NOMO-1 (cell line): ENCODE data around the gene CACNA1D.

Source experiments
- DNase-seq, 2 experiments: peaks; one replicate each; lab custom pipeline; 2025; ENCODE audit not compliant: unreplicated experiment in 2 of 2; lab: John Stamatoyannopoulos, UW

Gene CACNA1D

GRCh38 chr3:53525765-53526703, 31.6 kb downstream of the CACNA1D start:
- DNase-seq: no peak

- no peak for DNase-seq
Observed at GRCh38 chr3:53526704-53527055, 32.3 kb downstream of the CACNA1D start.

GRCh38 chr3:53530205-53530604, 35.8 kb downstream of the CACNA1D start:
- DNase-seq: no peak

- DNase-seq: no peak
Observed at GRCh38 chr3:53531749-53532148, 37.3 kb downstream of the CACNA1D start.

GRCh38 chr3:53533472-53533871, 39.1 kb downstream of the CACNA1D start:
- DNase-seq: no peak

- no peak for DNase-seq
Observed at GRCh38 chr3:53534216-53534615, 39.8 kb downstream of the CACNA1D start.

- no peak for DNase-seq
Observed at GRCh38 chr3:53534676-53535400, 40.4 kb downstream of the CACNA1D start.

GRCh38 chr3:53536282-53536681, 41.9 kb downstream of the CACNA1D start:
- no peak for DNase-seq

GRCh38 chr3:53544357-53544756, 49.9 kb downstream of the CACNA1D start:
- no peak for DNase-seq

- no peak for DNase-seq
Observed at GRCh38 chr3:53545310-53545995, 51.0 kb downstream of the CACNA1D start.

GRCh38 chr3:53545996-53546359, 51.6 kb downstream of the CACNA1D start:
- DNase-seq: no peak

GRCh38 chr3:53547327-53547726, 52.9 kb downstream of the CACNA1D start:
- DNase-seq: no peak

GRCh38 chr3:53550005-53550620, 55.7 kb downstream of the CACNA1D start:
- no peak for DNase-seq

- DNase-seq: no peak
Observed at GRCh38 chr3:53551324-53551723, 56.9 kb downstream of the CACNA1D start.

GRCh38 chr3:53552730-53553129, 58.3 kb downstream of the CACNA1D start:
- DNase-seq: no peak

GRCh38 chr3:53553200-53553599, 58.8 kb downstream of the CACNA1D start:
- no peak for DNase-seq

- DNase-seq: no peak
Observed at GRCh38 chr3:53554559-53555067, 60.2 kb downstream of the CACNA1D start.

GRCh38 chr3:53555068-53555588, 60.7 kb downstream of the CACNA1D start:
- no peak for DNase-seq

GRCh38 chr3:53566461-53567145, 72.2 kb downstream of the CACNA1D start:
- DNase-seq: no peak

- no peak for DNase-seq
Observed at GRCh38 chr3:53570081-53570480, 75.7 kb downstream of the CACNA1D start.
